K562 (cell line): Measurements from ENCODE around the gene MRPS10. TPM values are rescaled to one million over a fixed set of nuclear protein-coding genes. Genes with fewer than 3 reads are reported as not detected.

Experiments
- ATAC-seq: fragments of 200-7000 bp; cut with Tn5 transposase; 3 replicates; pipeline ENCODE4 v1.9.1; 2020; ENCODE audit warnings: moderate library complexity
- BruUV-seq: library from RNA; stranded (reverse); fragments of 400-500 nt; replicated peaks from 2 replicates; lab custom pipeline; 2021; lab: Mats Ljungman, UMichigan
- CTCF ChIA-PET: fragments of 300-600 bp; formaldehyde crosslinking; extraction: SDS; loops from one replicate; lab custom pipeline; 2021; ENCODE audit warnings: low intra/inter-chr PET ratio; lab: Yijun Ruan, JAX
- POLR2A ChIA-PET: fragments of 300-600, 350-650 bp; sonication (Branson Sonifier 250); formaldehyde crosslinking; extraction: SDS; loops from one replicate; lab custom pipeline; 2021; ENCODE audit warnings: antibody characterized with exemption, inconsistent platforms; lab: Yijun Ruan, JAX
- DNase-seq, 4 experiments: peaks; one replicate each; pipeline versions ENCODE4 v3.0.0 to v3.0.0-alpha.2; 2011 to 2018; ENCODE audit warnings: low spot score in 3 of 4, mixed read lengths in 3 of 4; ENCODE audit errors: extremely low read depth in 1 of 4
- FAIRE-seq: peaks from 2 replicates; lab custom pipeline; 2011; peaks lifted over from hg19 to GRCh38; lab: Jason Lieb, UNC
- H2AFZ ChIP-seq: 2 replicates; pipeline ENCODE4 v1.6.0; 2011; ENCODE audit warnings: low read depth, low read length, control low read depth, inconsistent platforms
- H3K27ac ChIP-seq: fragments of 200-600 bp; 3 replicates; pipeline ENCODE4 v1.8.0; 2011; ENCODE audit warnings: low read depth, mild to moderate bottlenecking, control low read depth, inconsistent platforms, low read length, moderate library complexity, mixed read lengths; ENCODE audit errors: extremely low read depth
- H3K27me3 ChIP-seq, 2 experiments: fragments of 300-600 bp in 1 of 2; 2 replicates in 1 of 2; 3 replicates in 1 of 2; pipeline versions ENCODE4 v1.6.0 to v1.8.0; 2011; ENCODE audit warnings: inconsistent platforms in 2 of 2, low read length in 2 of 2, mild to moderate bottlenecking in 1 of 2, mixed read lengths in 1 of 2, moderate library complexity in 1 of 2; ENCODE audit not compliant: control insufficient read depth in 2 of 2, insufficient read depth in 2 of 2
- H3K36me3 ChIP-seq: fragments of 300-600 bp; 3 replicates; pipeline ENCODE4 v1.8.0; 2011; ENCODE audit warnings: mild to moderate bottlenecking, low read length, inconsistent platforms; ENCODE audit not compliant: control insufficient read depth, insufficient read depth
- H3K4me1 ChIP-seq, 2 experiments: fragments of 200-600 bp in 1 of 2; replicated peaks in 1 of 2; 2 replicates in 1 of 2; 3 replicates in 1 of 2; pipeline versions ENCODE4 v1.5.1 to v1.8.0; 2011; ENCODE audit warnings: inconsistent platforms in 2 of 2, low read length in 2 of 2, mild to moderate bottlenecking in 1 of 2, mixed read lengths in 1 of 2, moderate library complexity in 1 of 2; ENCODE audit not compliant: control insufficient read depth in 2 of 2, insufficient read depth in 2 of 2
- H3K4me2 ChIP-seq: 2 replicates; pipeline ENCODE4 v1.6.1; 2011; ENCODE audit warnings: low read length, control low read depth, inconsistent platforms, mixed read lengths; ENCODE audit not compliant: insufficient read depth
- H3K4me3 ChIP-seq: fragments of 200-600 bp; sonication (generic), shearing (Covaris generic); 2 replicates; pipeline ENCODE4 v1.5.1; 2016; ENCODE audit warnings: control low read depth, inconsistent platforms
- H3K79me2 ChIP-seq: fragments of 200-600 bp; 3 replicates; pipeline ENCODE4 v1.8.0; 2011; ENCODE audit warnings: low read length, inconsistent platforms; ENCODE audit not compliant: control insufficient read depth, insufficient read depth
- H3K9ac ChIP-seq, 2 experiments: 2 replicates each; pipeline versions ENCODE4 v1.6.0 to v1.6.1; 2011; ENCODE audit warnings: low read depth in 2 of 2, low read length in 2 of 2, control low read depth in 1 of 2, inconsistent platforms in 1 of 2, mild to moderate bottlenecking in 1 of 2, mixed read lengths in 1 of 2; ENCODE audit not compliant: insufficient read depth in 1 of 2
- H3K9me1 ChIP-seq: one replicate; pipeline ENCODE4 v1.6.0; 2011; ENCODE audit warnings: inconsistent platforms, mild to moderate bottlenecking, low read length, moderate library complexity; ENCODE audit not compliant: control insufficient read depth, insufficient read depth
- H3K9me3 ChIP-seq: replicated peaks from 2 replicates; pipeline ENCODE4 v1.5.1; 2011; ENCODE audit warnings: low read depth, low read length, inconsistent platforms; ENCODE audit not compliant: control insufficient read depth, insufficient read depth
- H4K20me1 ChIP-seq: replicated peaks from 2 replicates; pipeline ENCODE4 v1.6.1; 2011; ENCODE audit warnings: low read length, inconsistent platforms, mixed read lengths; ENCODE audit not compliant: control insufficient read depth, insufficient read depth
- BACH1 ChIP-seq: fragments of 200-800 bp; sonication (Bioruptor generic); IDR thresholded peaks from 2 replicates; pipeline ENCODE4 v1.6.1; 2016; ENCODE audit warnings: missing genetic modification characterization, missing compliant biosample characterization
- CBFA2T2 ChIP-seq: fragments of 450-650 bp; conservative IDR thresholded peaks from 2 replicates; pipeline ENCODE4 v1.6.1; 2017; ENCODE audit warnings: mild to moderate bottlenecking
- CHD1 ChIP-seq: fragments of 200-600 bp; sonication (generic); IDR thresholded peaks from one replicate; pipeline ENCODE4 v1.6.1; 2012; ENCODE audit warnings: mild to moderate bottlenecking, moderate library complexity, low read length, inconsistent platforms
- NFYB ChIP-seq: IDR thresholded peaks from 2 replicates; pipeline ENCODE4 v1.6.1; 2011; ENCODE audit warnings: mild to moderate bottlenecking, moderate library complexity; ENCODE audit not compliant: insufficient read length; ENCODE audit errors: extremely low read depth
- NR0B1 ChIP-seq: fragments of 450-650 bp; IDR thresholded peaks from one replicate; pipeline ENCODE4 v1.6.1; 2018; ENCODE audit warnings: mild to moderate bottlenecking, moderate library complexity; ENCODE audit not compliant: partially characterized antibody
- RAD21 ChIP-seq, 2 experiments: fragments of 250-450 bp in 1 of 2; fragments of 450-650 bp in 1 of 2; sonication (Bioruptor Pico) in 1 of 2; formaldehyde crosslinking in 1 of 2; IDR thresholded peaks in 1 of 2; conservative IDR thresholded peaks in 1 of 2; 2 replicates each; pipeline versions ENCODE4 v1.4.0 to v1.8.0; 2020 to 2022; ENCODE audit warnings: mild to moderate bottlenecking in 2 of 2, moderate library complexity in 1 of 2
- RBM22 ChIP-seq: fragments of 200-400 bp; formaldehyde crosslinking; IDR thresholded peaks from 2 replicates; pipeline ENCODE4 v1.6.1; 2018; ENCODE audit warnings: low read length, low read depth; ENCODE audit not compliant: poor library complexity, severe bottlenecking
- SRSF3 ChIP-seq: fragments of 200-400 bp; formaldehyde crosslinking; IDR thresholded peaks from 2 replicates; pipeline ENCODE4 v1.6.1; 2016; ENCODE audit warnings: mild to moderate bottlenecking, low read length, moderate library complexity; ENCODE audit not compliant: insufficient read depth
- TSC22D4 ChIP-seq: fragments of 450-650 bp; IDR thresholded peaks from 2 replicates; pipeline ENCODE4 v1.6.1; 2016; ENCODE audit warnings: missing genetic modification characterization, missing biosample characterization, control low read depth
- XRCC4 ChIP-seq: IDR thresholded peaks from one replicate; pipeline ENCODE4 v1.6.1; 2011; ENCODE audit not compliant: insufficient read depth, insufficient read length; ENCODE audit errors: extremely low read depth
- ZFX ChIP-seq: sonication (generic); formaldehyde crosslinking; IDR thresholded peaks from 2 replicates; pipeline ENCODE4 v1.8.0; 2022; ENCODE audit warnings: mild to moderate bottlenecking, missing genetic modification reagents, moderate library complexity
- ZNF324 ChIP-seq: fragments of 250-450 bp; sonication (Bioruptor Pico); IDR thresholded peaks from 2 replicates; pipeline ENCODE4 v1.4.0; 2020; ENCODE audit warnings: mild to moderate bottlenecking
- WGBS: fragments of 100-300 bp; shearing (Covaris generic); methylation state at CpG from one replicate; pipeline ENCODE4 v1.1.6; 2016; ENCODE audit warnings: low coverage, mixed read lengths; ENCODE audit not compliant: insufficient coverage; ENCODE audit errors: missing lambda C conversion rate; 5-methylcytosine and 5-hydroxymethylcytosine counted together
- in situ Hi-C: fragments of 300-500 bp; cut with MboI; formaldehyde crosslinking; loops from 4 replicates; pipeline ENCODE4 v1.15.0; 2018; ENCODE audit warnings: inconsistent platforms, mixed read lengths
- intact Hi-C: fragments of 100-400 bp; cut with micrococcal nuclease; formaldehyde crosslinking; loops from 2 replicates; pipeline ENCODE4 v1.14.2; 2022
- polyA plus RNA-seq, 8 experiments: library from polyadenylated mRNA; depleted of rRNA in 4 of 8; stranded (reverse) in 5 of 8; unstranded in 3 of 8; fragments of >200 nt; fragmentation: Nextera tagmentation in 2 of 8; fragmentation: Illumina TruSeq in 1 of 8; extraction: Ambion mirVana in 2 of 8; extraction: Trizol in 1 of 8; gene quantifications; 2 replicates each; pipeline versions ENCODE4 v1.2.1 to v1.2.3, GENCODE V29; 2011 to 2014; ENCODE audit warnings: inconsistent platforms in 1 of 8, missing spikeins in 1 of 8
- total RNA-seq, 7 experiments: library from RNA; depleted of rRNA in 6 of 7; stranded (reverse); fragments of >200 nt in 6 of 7; fragmentation: Illumina TruSeq in 2 of 7; extraction: Trizol in 2 of 7; gene quantifications; 2 replicates each; pipeline versions ENCODE4 v1.2.1 to v1.2.3, GENCODE V29; 2011 to 2021; ENCODE audit warnings: low replicate concordance in 1 of 7
- TF ChIP-seq, protein P1 (sequence below): sonication (generic); formaldehyde crosslinking; IDR thresholded peaks from 2 replicates; pipeline ENCODE4 v1.8.0; 2022; ENCODE audit warnings: missing genetic modification reagents, mild to moderate bottlenecking, borderline replicate concordance
- TF ChIP-seq, protein P2 (sequence below), 3 experiments: fragments of 200-800 bp in 1 of 3; sonication (Bioruptor generic) in 1 of 3; sonication (generic) in 1 of 3; formaldehyde crosslinking in 1 of 3; IDR thresholded peaks; 2 replicates each; pipeline versions ENCODE4 v1.6.1 to v1.8.0; 2016 to 2022; ENCODE audit warnings: mild to moderate bottlenecking in 2 of 3, missing compliant biosample characterization in 2 of 3, missing genetic modification characterization in 2 of 3, missing genetic modification reagents in 1 of 3

Gene MRPS10
- total and polyA plus RNA-seq, 9 of the 15 experiments (the other 6 are each of a cell fraction or from before 2014, with no cell fraction given): 48.6 to 166 (median 93.7) TPM

- Histone ChIP-seq H3K9me3 (no peaks in the 10 kb centered on the region), H3K27me3 (peaks cover 35 to 54% of the 10 kb centered on the region in 2 experiments), H3K9ac (no peak overlapping the region), H3K4me1 (peaks cover 9 to 15% of the 10 kb centered on the region in 2 experiments), H3K79me2 (no peaks in the 10 kb centered on the region), H3K9me1 (no peaks in the 10 kb centered on the region), H2AFZ (no peak overlapping the region), H3K4me3 (no peak overlapping the region), H4K20me1 (no peaks in the 10 kb centered on the region), H3K4me2 (no peak overlapping the region), H3K27ac (no peak overlapping the region), H3K36me3 (no peaks in the 10 kb centered on the region)
- ChIA-PET CTCF (no interaction called here), POLR2A (no interaction called here)
- intact Hi-C loops: no loop called here
- FAIRE-seq (no peak), ATAC-seq (no peak), DNase-seq (no peak)
- in situ Hi-C loops: no loop called here
- TF ChIP-seq CHD1: no peak
- TF ChIP-seq NR0B1: no peak
- TF ChIP-seq SRSF3: no peak
- no peak for TF ChIP-seq ZFX (CRISPR knock-in tag)
- TF ChIP-seq, protein P1, sequence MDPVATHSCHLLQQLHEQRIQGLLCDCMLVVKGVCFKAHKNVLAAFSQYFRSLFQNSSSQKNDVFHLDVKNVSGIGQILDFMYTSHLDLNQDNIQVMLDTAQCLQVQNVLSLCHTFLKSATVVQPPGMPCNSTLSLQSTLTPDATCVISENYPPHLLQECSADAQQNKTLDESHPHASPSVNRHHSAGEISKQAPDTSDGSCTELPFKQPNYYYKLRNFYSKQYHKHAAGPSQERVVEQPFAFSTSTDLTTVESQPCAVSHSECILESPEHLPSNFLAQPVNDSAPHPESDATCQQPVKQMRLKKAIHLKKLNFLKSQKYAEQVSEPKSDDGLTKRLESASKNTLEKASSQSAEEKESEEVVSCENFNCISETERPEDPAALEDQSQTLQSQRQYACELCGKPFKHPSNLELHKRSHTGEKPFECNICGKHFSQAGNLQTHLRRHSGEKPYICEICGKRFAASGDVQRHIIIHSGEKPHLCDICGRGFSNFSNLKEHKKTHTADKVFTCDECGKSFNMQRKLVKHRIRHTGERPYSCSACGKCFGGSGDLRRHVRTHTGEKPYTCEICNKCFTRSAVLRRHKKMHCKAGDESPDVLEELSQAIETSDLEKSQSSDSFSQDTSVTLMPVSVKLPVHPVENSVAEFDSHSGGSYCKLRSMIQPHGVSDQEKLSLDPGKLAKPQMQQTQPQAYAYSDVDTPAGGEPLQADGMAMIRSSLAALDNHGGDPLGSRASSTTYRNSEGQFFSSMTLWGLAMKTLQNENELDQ (CRISPR knock-in tag): no peak
- TF ChIP-seq, protein P2, sequence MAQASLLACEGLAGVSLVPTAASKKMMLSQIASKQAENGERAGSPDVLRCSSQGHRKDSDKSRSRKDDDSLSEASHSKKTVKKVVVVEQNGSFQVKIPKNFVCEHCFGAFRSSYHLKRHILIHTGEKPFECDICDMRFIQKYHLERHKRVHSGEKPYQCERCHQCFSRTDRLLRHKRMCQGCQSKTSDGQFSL (CRISPR knock-in tag; IDR thresholded peaks at IDR 0.05): no peak
- TF ChIP-seq, protein P2 (tag; IDR thresholded peaks at IDR 0.05): no peak
- TF ChIP-seq TSC22D4 (tag): no peak
- no peak for TF ChIP-seq XRCC4
- no peak for TF ChIP-seq RBM22
- no peak for TF ChIP-seq RAD21 (CRISPR knock-in tag; conservative IDR thresholded peaks at IDR 0.05 in 1 of 2, IDR thresholded peaks at IDR 0.05 in 1 of 2)
- TF ChIP-seq CBFA2T2: no peak
- TF ChIP-seq BACH1 (tag): no peak
- TF ChIP-seq NFYB: no peak
- TF ChIP-seq ZNF324 (CRISPR knock-in tag): no peak
- BruUV-seq: no TSS peak
- WGBS: 0% methylated on average over 3 of the region's 3 CpGs
Observed at GRCh38 chr6:42257063-42257462, 39.4 kb upstream of the MRPS10 start.
